HG03460 (cell line): ENCODE data around the gene USP20.

Experiments used
- ATAC-seq: cut with Tn5 transposase; IDR thresholded peaks from one replicate; pipeline ENCODE4 v1.9.1; 2021; ENCODE audit not compliant: unreplicated experiment

Gene USP20

DNA sequence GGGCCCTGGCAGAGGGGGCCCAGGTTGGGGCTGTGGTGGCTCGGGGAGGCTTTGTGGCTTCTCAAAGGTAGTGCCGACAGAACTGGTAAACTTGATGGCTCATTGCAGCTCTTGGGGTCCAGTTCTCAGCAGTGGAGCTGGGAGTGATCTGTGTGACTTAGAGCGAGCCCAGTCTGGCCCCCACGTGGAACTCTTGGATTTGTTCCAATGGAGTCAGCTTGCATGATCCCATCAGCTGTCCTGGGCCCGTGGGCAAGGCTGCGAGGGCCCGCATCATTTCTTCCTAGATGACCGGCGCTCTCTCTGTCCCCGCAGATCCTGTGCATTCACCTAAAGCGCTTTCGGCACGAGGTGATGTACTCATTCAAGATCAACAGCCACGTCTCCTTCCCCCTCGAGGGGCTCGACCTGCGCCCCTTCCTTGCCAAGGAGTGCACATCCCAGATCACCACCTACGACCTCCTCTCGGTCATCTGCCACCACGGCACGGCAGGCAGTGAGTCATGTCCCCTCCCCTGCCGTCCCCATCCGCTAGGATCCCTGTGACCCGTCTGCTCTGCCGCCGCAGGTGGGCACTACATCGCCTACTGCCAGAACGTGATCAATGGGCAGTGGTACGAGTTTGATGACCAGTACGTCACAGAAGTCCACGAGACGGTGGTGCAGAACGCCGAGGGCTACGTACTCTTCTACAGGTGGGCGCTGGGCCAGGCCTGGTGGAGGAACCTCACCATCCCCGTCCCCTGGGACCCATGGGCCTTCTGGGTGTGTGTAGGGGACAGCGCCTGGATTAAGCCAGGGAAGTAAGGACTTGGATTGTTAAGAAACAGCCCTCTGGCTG is 39.2 kb downstream of the USP20 start:
- ATAC-seq = no peak

DNA sequence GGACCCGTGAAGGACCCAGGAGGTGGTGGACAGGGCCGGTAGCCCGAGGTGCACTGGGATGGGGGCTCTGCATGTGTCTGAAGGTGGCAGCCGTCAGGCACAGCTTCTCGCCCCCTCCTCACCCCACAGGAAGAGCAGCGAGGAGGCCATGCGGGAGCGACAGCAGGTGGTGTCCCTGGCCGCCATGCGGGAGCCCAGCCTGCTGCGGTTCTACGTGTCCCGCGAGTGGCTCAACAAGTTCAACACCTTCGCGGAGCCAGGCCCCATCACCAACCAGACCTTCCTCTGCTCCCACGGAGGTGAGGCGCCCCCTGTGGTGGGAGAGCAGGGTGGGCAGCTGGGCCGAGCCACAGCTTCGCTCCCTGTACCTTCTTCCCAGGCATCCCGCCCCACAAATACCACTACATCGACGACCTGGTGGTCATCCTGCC is 39.9 kb downstream of the USP20 start:
- ATAC-seq = no peak

DNA sequence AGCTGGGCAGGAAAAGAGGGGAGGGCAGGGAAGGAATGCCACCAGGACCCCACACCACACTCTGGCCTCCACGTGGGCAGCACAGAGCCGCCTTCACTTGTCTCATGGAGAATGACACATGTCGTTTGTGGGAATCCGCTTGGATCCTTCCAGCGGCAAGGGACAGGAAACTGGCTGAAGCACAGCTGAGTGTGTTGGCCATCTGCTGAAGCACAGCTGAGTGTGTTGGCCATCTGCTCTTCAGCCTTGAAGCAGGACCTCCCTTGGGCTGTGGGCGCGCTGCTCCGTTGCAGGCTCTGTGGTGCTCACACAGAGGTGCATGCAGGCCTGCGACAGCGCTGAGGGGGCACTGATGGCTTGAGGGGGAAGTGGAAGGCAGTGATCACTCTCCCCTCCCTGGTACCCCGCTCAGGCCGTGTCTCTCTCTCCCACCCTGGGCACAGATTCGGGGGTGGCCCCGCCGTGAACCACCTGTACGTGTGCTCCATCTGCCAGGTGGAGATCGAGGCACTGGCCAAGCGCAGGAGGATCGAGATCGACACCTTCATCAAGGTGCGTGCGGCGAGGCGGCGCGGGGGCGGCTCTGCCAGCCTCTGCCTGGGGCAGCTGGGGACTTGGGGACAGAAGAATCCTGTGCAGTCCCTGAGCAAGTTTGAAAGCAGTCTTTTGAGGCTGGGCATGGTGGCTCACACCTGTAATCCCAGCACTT is 40.6 kb downstream of the USP20 start:
- no peak for ATAC-seq

- ATAC-seq = no peak
Measured at GRCh38 chr9:129876815-129877214, 41.6 kb downstream of the USP20 start.

GRCh38 chr9:129878291-129878690 is 43.0 kb downstream of the USP20 start:
- no peak for ATAC-seq

GRCh38 chr9:129879103-129879699 is 43.9 kb downstream of the USP20 start:
- no peak for ATAC-seq

GRCh38 chr9:129879991-129880653 is 44.9 kb downstream of the USP20 start:
- ATAC-seq = no peak

DNA sequence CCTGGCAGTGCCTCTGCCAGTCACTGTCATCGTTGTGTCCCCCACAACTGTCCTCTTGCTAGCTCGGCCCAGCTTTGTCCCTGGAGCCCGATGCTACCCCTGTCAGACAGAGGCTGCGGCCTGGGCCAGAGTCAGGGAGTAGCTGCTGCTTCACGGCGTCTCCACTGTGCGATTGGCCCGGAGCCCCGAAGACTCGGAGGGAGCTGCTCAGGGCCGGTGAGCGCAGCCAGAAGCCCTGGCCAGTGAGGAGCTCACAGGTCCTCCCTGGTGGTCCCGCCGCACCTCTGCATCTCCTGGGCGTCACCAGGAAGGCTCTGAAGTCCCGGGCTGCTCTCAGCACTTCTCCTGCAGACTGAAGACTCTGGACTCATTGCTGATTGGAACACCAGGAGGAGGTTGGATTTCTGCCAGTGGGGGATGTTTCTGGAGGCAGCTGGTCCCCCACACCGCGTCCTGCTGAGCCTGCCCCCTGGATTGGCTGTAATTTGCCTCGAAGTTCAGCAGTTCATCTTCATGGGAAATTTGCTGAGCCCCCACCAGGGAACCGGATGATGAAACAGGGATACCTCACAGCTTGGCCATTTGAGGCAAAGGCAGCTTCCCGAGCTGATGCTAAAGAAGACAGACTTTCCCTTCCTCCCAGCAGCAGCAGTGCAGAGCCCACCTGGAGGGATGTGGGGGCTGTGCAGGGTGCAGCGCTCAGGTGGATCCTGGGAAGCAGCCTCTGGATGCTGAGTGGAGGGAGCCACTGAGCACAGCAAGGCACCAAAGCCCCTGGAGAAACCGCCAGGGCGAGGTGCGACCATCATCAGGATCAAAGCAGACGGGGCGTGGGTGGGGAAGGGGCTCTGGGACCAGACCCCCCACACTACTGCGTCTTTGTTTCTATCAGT is 45.6 kb downstream of the USP20 start:
- no peak for ATAC-seq

- no peak for ATAC-seq
Measured at GRCh38 chr9:129881547-129882324, 46.5 kb downstream of the USP20 start.

GRCh38 chr9:129884220-129885017 is 49.2 kb downstream of the USP20 start:
- peak; percentile 34 for ATAC-seq

DNA sequence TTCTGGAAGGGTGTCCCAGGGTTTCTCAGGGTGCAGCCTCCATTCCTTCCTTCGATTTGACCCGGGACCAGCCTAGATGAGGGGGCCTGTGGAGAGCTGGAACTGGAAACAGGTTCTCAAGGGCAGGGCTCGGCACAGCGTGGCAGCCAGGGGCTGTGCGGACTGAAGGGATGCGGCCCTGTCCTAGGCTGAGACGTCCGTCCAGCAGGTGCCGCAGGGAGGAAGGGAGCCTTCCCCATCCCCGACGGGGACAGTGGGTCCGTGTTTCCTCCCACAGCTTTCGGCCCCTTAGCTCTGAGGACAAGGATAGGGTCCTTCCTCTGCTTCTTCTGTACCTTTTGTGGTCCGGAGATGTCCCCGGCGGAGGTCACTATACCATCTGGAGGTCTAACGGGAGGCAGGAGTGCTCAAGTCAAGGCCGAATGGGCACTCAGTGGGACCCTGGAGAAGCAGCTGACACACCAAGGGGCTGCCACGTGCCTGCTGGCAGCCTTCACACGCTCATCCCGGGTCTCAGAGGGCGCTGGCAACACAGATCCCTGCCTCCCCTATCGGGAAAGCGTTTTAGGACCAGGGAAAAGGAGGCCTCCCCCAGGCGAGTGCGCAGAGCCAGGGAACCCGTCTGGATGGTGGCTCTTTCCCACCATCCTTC is 49.9 kb downstream of the USP20 start:
- no peak for ATAC-seq

DNA sequence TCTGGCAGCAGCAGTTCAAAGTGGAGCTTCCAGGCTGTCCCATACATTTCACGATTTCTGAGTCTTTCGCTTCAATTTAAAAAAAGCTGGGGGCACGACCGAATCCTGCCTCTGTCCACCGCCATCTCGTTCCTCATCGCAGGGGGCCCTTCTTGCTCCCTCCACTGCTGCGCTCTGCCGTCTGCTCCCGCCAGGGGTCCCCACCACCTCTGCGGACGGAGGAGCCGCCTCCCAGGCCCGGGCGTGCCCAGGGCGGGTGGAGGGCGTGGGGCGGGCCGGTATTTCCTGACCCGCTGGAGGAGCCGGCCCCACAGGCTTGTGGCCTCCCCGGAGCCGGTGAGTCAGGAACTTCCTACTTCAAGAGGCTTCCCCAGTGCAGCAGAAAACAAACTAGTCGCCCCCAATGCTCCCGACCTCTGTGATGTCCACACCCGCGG is 50.4 kb downstream of the USP20 start:
- peak; percentile 28 for ATAC-seq

DNA sequence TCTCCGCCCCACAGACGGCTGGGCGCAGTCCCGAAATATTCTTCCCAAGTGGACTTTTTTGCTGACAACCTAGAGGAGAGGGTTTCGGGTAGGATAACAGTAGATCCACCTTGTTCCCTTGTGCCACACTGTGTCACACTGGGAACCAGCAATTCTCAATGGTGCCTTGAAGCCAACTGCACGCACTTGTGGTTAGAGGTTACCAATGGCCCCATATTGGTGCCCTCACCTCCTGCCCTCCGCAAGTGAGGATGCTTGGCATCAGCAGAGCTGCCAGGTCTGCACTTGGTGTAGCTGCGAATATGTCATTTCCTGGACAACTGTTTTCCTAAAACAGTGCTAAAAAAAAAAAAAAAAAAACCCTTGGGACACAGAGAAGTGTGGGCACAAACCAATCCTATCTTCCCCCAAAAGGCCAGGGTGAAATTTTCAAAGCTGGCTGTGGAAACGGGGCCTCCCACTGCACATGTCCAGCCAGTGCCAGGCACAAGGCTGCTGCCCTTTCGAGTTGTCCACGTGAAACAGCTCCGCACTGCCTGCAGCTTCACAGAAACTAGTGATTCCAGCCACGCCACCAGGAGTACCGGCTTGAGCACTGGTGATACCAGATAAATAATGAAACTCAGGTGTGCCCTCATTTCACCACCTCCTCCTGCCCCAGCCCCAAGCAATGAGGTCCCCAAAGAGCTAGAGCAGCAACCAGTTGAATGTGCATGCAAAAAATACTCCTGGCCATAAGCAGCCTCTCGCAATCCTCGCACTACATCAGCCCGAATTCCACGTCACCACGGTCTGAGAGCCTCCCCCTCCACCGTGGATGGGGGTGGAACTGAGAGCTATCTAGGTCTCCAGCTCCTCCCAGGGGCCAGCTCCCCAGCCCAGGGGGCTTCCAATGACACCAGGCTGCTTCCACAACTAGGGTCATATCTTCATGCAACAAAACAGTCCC is 51.2 kb downstream of the USP20 start:
- no peak for ATAC-seq

DNA sequence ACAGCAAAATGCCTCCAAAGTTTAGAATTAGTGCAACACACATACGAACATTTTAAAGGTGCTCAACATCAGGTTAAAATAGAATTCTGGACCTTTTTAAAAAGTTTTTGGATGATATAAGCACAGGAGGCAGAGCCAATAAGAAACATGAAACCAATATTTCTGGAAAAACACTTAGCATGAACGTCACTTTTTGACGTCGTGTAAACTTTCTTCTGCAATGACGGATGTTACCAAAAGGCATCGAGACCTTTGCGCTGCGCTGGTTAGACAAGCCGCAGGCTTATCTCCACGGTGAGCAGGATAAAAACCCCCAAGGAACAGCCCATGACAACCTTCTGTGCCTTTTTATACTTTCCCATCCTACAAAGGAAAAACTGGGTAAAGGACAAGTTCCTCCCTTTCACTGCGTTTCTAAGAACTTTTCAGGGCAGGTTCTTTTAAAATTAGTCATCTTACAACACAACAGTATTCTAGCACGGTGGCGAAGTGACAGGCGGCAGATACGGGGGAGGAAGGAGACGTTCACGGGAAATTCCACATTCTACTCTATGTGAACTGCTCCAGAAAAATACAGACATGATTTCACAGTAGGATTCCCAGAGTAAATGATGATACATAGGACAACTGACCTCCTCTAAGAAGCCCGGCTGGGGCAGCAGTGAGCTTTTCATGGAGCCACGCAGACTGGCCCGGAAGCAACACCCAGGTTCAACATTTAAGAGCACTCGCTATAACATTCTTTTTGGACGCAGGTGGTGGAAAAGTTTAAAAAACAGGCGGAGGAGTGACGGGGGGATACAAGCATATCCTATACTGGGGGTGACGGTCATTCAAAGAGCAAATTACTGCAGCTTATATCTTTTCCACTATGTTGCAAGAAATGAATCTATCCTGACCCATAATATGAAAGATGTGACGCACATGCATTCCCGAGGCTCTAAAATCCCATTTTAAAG is 52.4 kb downstream of the USP20 start:
- ATAC-seq = no peak

- peak; percentile 57 for ATAC-seq
Measured at GRCh38 chr9:129888293-129889121, 53.2 kb downstream of the USP20 start.
